Measurements from ENCODE around the gene RTKN. TPM values are rescaled to one million over a fixed set of nuclear protein-coding genes. Genes with fewer than 3 reads are reported as not detected.
"Not testable (repeated sequence)": the region's sequence is repeated elsewhere in the genome, so short reads cannot be mapped to it uniquely, and the experiment has no call there.

Gene RTKN
- total and polyA plus RNA-seq, 2 donors, result 9.5 to 17.2 TPM

DNA sequence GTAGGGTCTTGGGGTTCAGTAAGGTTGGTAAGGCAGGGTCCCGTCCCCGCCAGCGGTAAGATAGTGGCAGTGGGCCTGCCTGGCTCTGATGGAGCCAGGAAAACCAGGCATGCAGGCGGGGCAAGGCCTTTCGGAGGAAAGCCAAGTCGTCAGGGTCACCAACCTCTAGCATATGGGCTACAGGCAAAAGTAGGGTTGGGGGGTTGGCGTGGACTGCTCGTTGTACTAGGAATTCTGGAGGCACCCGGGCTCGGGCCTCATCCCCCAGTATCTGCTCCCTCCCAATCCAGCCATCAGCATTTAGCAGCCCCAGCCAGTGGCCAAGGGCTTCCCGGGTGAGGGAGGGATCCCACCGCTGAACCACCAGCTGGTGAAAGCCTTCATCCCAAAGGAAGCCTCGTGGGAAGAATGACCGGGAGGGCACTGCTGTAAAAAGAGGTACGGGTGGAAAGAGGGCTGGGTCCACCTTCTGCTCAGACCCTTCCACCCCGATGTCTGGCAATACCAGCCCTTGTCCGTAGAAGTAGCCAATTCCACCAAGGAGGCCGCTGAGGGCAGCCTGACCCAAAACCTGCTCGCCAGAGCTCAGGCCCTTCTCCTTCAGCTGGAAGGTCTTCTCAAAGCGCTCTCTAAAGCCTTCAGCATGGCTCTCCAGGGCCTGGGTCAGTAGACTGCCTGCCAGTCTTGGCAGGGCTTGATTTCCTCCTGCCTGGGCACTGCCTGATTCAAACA is 20.5 kb upstream of the RTKN start:
- DNase-seq (ENCODE audit: low read depth in 6 of 9, low spot score in 9 of 9), result no peak
- Histone ChIP-seq H3K4me3 (ENCODE audit: low read length in 2 of 2) (no peak overlapping the region), H3K27me3 (ENCODE audit: control insufficient read depth in 2 of 2, insufficient read depth in 1 of 2, low read length in 1 of 2) (no peaks in the 10 kb centered on the region), H3K27ac (ENCODE audit: low read depth in 1 of 2, low read length in 1 of 2) (no peak overlapping the region), H3K9me3 (ENCODE audit: control insufficient read depth in 2 of 2, insufficient read depth in 1 of 2, low read length in 1 of 2) (no peaks in the 10 kb centered on the region), H3K4me1 (ENCODE audit: control insufficient read depth in 2 of 2, insufficient read depth in 2 of 2, low read length in 2 of 2) (peaks cover 12 to 22% of the 10 kb centered on the region in 2 donors), H3K36me3 (ENCODE audit: control insufficient read depth in 2 of 2, insufficient read depth in 2 of 2, low read length in 1 of 2) (peaks cover 23 to 25% of the 10 kb centered on the region in 2 donors)
- 97% methylated on average over 20 of the region's 20 CpGs for WGBS

DNA sequence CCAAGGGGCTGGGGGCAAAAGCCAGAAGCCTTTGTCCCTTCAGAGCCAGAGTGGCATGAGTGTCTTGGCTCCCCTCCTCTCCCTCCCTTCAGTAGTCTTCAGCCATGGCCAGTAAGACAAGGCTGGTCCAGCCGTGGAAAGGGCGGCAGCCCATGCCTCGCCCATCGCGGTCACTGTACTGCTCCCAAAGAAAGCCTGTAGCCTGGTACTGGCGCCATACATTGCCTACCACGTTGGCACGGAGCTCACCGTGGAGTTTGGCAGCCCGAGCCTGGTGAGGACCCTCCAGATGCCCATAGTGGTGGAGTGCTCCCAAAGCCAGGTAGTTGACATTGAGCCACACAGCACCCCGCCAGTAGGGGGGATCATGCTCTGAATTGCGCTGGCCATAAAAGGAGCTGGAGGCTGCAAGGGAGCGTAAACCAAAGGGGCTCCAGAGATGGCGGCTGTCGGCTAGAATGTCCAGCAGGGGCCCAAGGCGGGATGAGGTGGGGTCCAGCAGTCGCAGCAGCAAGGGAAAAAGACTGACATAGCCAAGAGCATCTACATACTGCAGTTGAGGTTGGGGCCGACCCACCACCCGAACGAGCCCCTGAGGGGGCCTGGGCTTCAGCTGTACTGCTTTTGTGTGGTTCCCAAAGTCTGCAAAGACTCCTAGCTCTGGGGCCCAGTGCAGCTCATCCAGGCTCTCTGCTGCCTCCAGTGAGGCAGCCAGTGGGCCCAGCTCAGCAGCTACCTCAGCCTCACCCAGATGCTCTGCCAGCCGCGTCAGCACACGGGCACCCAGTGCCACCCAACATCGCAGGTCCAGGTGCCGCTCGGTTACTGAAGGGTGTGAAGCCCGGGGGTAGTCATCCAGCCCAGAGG is 19.7 kb upstream of the RTKN start:
- no peaks in the 10 kb centered on the region for H3K9me3 ChIP-seq (ENCODE audit: control insufficient read depth in 2 of 2, insufficient read depth in 1 of 2, low read length in 1 of 2)
- peaks cover 19 to 30% of the 10 kb centered on the region in 2 donors for H3K4me1 ChIP-seq (ENCODE audit: control insufficient read depth in 2 of 2, insufficient read depth in 2 of 2, low read length in 2 of 2)
- H3K36me3 ChIP-seq (ENCODE audit: control insufficient read depth in 2 of 2, insufficient read depth in 2 of 2, low read length in 1 of 2), result peaks cover 23 to 25% of the 10 kb centered on the region in 2 donors
- no peak overlapping the region for H3K4me3 ChIP-seq (ENCODE audit: low read length in 2 of 2)
- WGBS, result 98% methylated on average over 27 of the region's 27 CpGs
- no peaks in the 10 kb centered on the region for H3K27me3 ChIP-seq (ENCODE audit: control insufficient read depth in 2 of 2, insufficient read depth in 1 of 2, low read length in 1 of 2)
- no peak overlapping the region for H3K27ac ChIP-seq (ENCODE audit: low read depth in 1 of 2, low read length in 1 of 2)
- no peak for DNase-seq (ENCODE audit: low read depth in 6 of 9, low spot score in 9 of 9)

DNA sequence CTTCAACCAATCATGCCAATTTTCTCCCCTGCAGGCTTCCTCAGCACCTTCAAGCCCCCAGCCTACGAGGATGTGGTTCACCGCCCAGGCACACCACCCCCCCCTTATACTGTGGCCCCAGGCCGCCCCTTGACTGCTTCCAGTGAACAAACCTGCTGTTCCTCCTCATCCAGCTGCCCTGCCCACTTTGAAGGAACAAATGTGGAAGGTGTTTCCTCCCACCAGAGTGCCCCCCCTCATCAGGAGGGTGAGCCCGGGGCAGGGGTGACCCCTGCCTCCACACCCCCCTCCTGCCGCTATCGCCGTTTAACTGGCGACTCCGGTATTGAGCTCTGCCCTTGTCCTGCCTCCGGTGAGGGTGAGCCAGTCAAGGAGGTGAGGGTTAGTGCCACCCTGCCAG is 18.4 kb upstream of the RTKN start:
- peaks cover 29 to 39% of the 10 kb centered on the region in 2 donors for H3K4me1 ChIP-seq (ENCODE audit: control insufficient read depth in 2 of 2, insufficient read depth in 2 of 2, low read length in 2 of 2)
- not testable (repeated sequence) for H3K9me3 ChIP-seq (ENCODE audit: control insufficient read depth in 2 of 2, insufficient read depth in 1 of 2, low read length in 1 of 2); DNase-seq (ENCODE audit: low read depth in 6 of 9, low spot score in 9 of 9); H3K4me3 ChIP-seq (ENCODE audit: low read length in 2 of 2); H3K27me3 ChIP-seq (ENCODE audit: control insufficient read depth in 2 of 2, insufficient read depth in 1 of 2, low read length in 1 of 2); H3K27ac ChIP-seq (ENCODE audit: low read depth in 1 of 2, low read length in 1 of 2)
- WGBS, result 96% methylated on average over 10 of the region's 10 CpGs
- H3K36me3 ChIP-seq (ENCODE audit: control insufficient read depth in 2 of 2, insufficient read depth in 2 of 2, low read length in 1 of 2), result peaks cover 25 to 27% of the 10 kb centered on the region in 2 donors

DNA sequence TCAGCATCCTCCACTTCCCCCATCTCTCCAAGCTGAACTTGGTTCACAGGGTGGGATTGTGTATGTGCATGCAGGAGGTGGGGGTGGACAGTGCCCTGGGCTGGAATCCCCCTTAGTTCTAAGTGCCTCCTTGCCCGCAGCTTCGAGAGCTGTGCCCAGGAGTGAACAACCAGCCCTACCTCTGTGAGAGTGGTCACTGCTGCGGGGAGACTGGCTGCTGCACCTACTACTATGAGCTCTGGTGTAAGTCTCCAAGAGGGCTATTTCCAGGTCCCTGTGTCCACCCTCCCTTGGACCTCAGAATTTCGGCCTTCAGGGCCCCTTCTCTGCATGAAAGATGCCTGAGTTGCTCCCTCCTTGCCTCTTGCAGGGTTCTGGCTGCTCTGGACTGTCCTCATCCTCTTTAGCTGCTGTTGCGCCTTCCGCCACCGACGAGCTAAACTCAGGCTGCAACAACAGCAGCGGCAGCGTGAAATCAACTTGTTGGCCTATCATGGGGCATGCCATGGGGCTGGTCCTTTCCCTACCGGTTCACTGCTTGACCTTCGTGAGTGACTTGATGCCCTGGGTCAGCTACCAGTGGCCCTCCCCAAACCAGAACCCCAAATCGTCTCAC is 17.9 kb upstream of the RTKN start:
- not testable (repeated sequence) for H3K27me3 ChIP-seq (ENCODE audit: control insufficient read depth in 2 of 2, insufficient read depth in 1 of 2, low read length in 1 of 2); H3K9me3 ChIP-seq (ENCODE audit: control insufficient read depth in 2 of 2, insufficient read depth in 1 of 2, low read length in 1 of 2); H3K27ac ChIP-seq (ENCODE audit: low read depth in 1 of 2, low read length in 1 of 2); DNase-seq (ENCODE audit: low read depth in 6 of 9, low spot score in 9 of 9)
- H3K4me1 ChIP-seq (ENCODE audit: control insufficient read depth in 2 of 2, insufficient read depth in 2 of 2, low read length in 2 of 2), result peaks cover 29 to 41% of the 10 kb centered on the region in 2 donors
- 96% methylated on average over 13 of the region's 13 CpGs for WGBS
- peak overlapping the region in 1 of 2 donors; percentile 82 for H3K4me3 ChIP-seq (ENCODE audit: low read length in 2 of 2)
- H3K36me3 ChIP-seq (ENCODE audit: control insufficient read depth in 2 of 2, insufficient read depth in 2 of 2, low read length in 1 of 2), result peaks cover 25 to 27% of the 10 kb centered on the region in 2 donors

DNA sequence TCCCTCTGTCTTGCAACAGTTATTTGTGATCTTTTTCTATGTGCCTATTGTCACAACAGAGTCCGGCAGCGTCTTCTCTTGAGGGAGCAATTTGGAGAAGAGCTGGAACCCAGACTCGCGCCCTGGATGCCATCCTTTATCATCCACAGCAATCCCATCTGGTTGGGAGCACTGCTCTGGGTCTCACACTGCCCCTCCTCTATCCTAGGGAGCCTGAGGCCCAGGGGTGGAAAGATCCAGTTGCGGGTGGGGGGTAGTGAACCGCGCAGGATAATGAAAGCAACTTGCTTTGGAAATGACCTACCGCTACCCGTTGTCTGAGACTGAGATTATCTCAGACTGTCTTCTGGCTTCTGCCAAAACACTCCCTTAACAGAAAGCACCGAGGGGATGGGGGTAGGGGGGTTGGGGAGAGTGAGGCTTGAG is 17.2 kb upstream of the RTKN start:
- Histone ChIP-seq H3K27me3 (ENCODE audit: control insufficient read depth in 2 of 2, insufficient read depth in 1 of 2, low read length in 1 of 2) (no peaks in the 10 kb centered on the region), H3K4me3 (ENCODE audit: low read length in 2 of 2) (peak overlapping the region; percentile 82 to 92), H3K27ac (ENCODE audit: low read depth in 1 of 2, low read length in 1 of 2) (peak overlapping the region; percentile 74 to 75), H3K9me3 (ENCODE audit: control insufficient read depth in 2 of 2, insufficient read depth in 1 of 2, low read length in 1 of 2) (no peaks in the 10 kb centered on the region), H3K36me3 (ENCODE audit: control insufficient read depth in 2 of 2, insufficient read depth in 2 of 2, low read length in 1 of 2) (peaks cover 25 to 27% of the 10 kb centered on the region in 2 donors), H3K4me1 (ENCODE audit: control insufficient read depth in 2 of 2, insufficient read depth in 2 of 2, low read length in 2 of 2) (peaks cover 25 to 40% of the 10 kb centered on the region in 2 donors)
- no peak for DNase-seq (ENCODE audit: low read depth in 6 of 9, low spot score in 9 of 9)
- 10% methylated on average over 10 of the region's 10 CpGs for WGBS

DNA sequence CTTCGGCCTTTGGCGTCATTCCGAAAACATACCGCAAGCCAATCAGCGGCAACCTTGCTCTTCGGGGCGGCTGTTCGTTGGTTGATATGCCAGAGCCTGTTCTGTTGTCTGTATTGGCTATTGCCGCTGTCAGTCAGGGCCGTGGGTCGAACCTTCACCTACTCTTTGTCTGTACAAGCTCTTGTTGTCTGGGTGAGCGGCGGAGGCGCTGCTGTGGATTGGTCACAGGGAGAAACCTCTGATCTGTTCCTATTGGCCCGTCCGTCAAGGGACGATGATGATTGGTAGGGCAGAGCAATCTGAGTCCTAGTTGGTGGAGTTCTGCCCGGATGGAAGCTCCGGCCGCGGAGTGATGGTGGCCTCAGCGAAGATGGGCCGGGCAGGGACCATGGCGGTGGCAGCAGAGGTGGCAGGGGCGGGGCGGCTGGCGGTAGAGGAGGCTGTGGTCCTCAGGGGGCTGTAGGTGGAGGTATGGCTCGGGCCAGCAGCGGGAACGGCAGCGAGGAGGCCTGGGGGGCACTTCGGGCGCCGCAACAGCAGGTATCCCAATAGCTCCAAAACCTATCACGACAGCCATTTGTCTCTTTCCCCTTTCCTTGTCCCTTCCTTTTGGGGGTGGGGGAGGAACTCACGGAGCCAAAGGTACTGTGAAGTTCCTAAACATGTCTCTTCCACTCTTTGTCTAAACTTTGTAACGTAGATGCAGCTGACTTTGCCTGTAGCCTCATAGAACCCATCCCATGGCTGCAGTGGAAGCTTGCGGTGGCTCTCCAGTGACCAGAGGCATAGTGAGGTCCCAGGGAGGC is 16.6 kb upstream of the RTKN start, which contains the start of gene WBP1:
TSS of gene WBP1 (plus strand) at position 307 of the 806 bp plus-strand sequence. CDS start at position 472, 165 bp downstream.
- WGBS, result under 1% methylated on average over 37 of the region's 38 CpGs
- Histone ChIP-seq H3K4me1 (ENCODE audit: control insufficient read depth in 2 of 2, insufficient read depth in 2 of 2, low read length in 2 of 2) (peaks cover 25 to 39% of the 10 kb centered on the region in 2 donors), H3K4me3 (ENCODE audit: low read length in 2 of 2) (peak within 1 kb of the TSS; percentile 82 to 92), H3K36me3 (ENCODE audit: control insufficient read depth in 2 of 2, insufficient read depth in 2 of 2, low read length in 1 of 2) (peaks cover 25 to 27% of the 10 kb centered on the region in 2 donors), H3K27ac (ENCODE audit: low read depth in 1 of 2, low read length in 1 of 2) (peak within 1 kb of the TSS; percentile 100), H3K9me3 (ENCODE audit: control insufficient read depth in 2 of 2, insufficient read depth in 1 of 2, low read length in 1 of 2) (no peaks in the 10 kb centered on the region), H3K27me3 (ENCODE audit: control insufficient read depth in 2 of 2, insufficient read depth in 1 of 2, low read length in 1 of 2) (no peaks in the 10 kb centered on the region)
- DNase-seq (ENCODE audit: low read depth in 6 of 9, low spot score in 9 of 9), result peak; percentile 99 to 100 (median 100)

DNA sequence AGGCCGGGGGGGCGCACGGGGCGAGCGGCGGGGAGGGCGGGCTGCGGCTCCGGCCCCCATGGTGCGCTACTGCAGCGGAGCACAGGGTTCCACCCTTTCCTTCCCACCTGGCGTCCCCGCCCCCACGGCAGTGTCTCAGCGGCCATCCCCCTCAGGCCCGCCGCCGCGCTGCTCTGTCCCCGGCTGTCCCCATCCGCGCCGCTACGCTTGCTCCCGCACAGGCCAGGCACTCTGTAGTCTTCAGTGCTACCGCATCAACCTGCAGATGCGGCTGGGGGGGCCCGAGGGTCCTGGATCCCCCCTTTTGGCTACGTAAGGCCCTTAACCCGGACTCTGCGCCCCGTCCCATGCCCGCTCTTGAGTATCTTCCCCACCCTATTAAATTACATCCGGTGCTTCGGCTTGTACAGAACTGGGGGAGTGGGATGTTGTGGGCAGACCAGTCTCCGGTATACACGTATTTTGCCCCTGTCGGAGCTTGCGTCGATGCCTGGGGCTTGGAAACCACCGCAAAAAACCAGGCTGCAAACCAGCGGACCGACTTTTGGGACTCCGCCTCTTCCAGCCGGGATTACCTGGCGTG is 15.9 kb upstream of the RTKN start:
- WGBS, result under 1% methylated on average over 46 of the region's 46 CpGs
- H3K9me3 ChIP-seq (ENCODE audit: control insufficient read depth in 2 of 2, insufficient read depth in 1 of 2, low read length in 1 of 2), result no peaks in the 10 kb centered on the region
- peak overlapping the region; percentile 82 to 92 for H3K4me3 ChIP-seq (ENCODE audit: low read length in 2 of 2)
- no peaks in the 10 kb centered on the region for H3K27me3 ChIP-seq (ENCODE audit: control insufficient read depth in 2 of 2, insufficient read depth in 1 of 2, low read length in 1 of 2)
- peaks cover 19 to 22% of the 10 kb centered on the region in 2 donors for H3K36me3 ChIP-seq (ENCODE audit: control insufficient read depth in 2 of 2, insufficient read depth in 2 of 2, low read length in 1 of 2)
- peak overlapping the region; percentile 100 for H3K27ac ChIP-seq (ENCODE audit: low read depth in 1 of 2, low read length in 1 of 2)
- H3K4me1 ChIP-seq (ENCODE audit: control insufficient read depth in 2 of 2, insufficient read depth in 2 of 2, low read length in 2 of 2), result peaks cover 28 to 46% of the 10 kb centered on the region in 2 donors
- peak in 5 of 9 donors; percentile 74 to 90 (median 79) for DNase-seq (ENCODE audit: low read depth in 6 of 9, low spot score in 9 of 9)

DNA sequence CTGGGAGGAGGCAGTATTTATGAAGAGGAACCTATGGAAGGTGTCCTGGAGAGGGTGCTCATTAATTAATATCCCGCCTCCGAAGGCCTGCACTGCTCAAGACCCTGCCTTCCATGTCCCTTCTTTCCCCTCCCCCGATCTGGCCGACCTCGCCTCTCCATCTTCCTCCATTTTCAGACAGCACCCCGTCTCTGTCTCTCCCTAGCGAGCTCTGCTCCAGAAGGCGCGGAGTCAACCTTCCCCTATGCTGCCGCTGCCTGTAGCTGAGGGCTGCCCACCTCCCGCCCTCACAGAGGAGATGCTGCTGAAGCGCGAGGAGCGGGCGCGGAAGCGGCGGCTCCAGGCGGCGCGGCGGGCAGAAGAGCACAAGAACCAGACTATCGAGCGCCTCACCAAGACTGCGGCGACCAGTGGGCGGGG is 15.4 kb upstream of the RTKN start:
- peak overlapping the region; percentile 100 for H3K27ac ChIP-seq (ENCODE audit: low read depth in 1 of 2, low read length in 1 of 2)
- peaks cover 31 to 51% of the 10 kb centered on the region in 2 donors for H3K4me1 ChIP-seq (ENCODE audit: control insufficient read depth in 2 of 2, insufficient read depth in 2 of 2, low read length in 2 of 2)
- H3K36me3 ChIP-seq (ENCODE audit: control insufficient read depth in 2 of 2, insufficient read depth in 2 of 2, low read length in 1 of 2), result peaks cover 14 to 17% of the 10 kb centered on the region in 2 donors
- H3K27me3 ChIP-seq (ENCODE audit: control insufficient read depth in 2 of 2, insufficient read depth in 1 of 2, low read length in 1 of 2), result no peaks in the 10 kb centered on the region
- under 1% methylated on average over 27 of the region's 27 CpGs for WGBS
- DNase-seq (ENCODE audit: low read depth in 6 of 9, low spot score in 9 of 9), result no peak
- H3K4me3 ChIP-seq (ENCODE audit: low read length in 2 of 2), result peak overlapping the region; percentile 82 to 92
- no peaks in the 10 kb centered on the region for H3K9me3 ChIP-seq (ENCODE audit: control insufficient read depth in 2 of 2, insufficient read depth in 1 of 2, low read length in 1 of 2)
